CD4-positive, alpha-beta T cell treated with Interleukin-17A for 4 hours (primary cell): ENCODE data around the gene DAB1.

Experiments
- DNase-seq: peaks from one replicate; pipeline ENCODE4 v3.0.0-alpha.2; 2020; ENCODE audit warnings: mixed read lengths

The DAB1 gene

DNA sequence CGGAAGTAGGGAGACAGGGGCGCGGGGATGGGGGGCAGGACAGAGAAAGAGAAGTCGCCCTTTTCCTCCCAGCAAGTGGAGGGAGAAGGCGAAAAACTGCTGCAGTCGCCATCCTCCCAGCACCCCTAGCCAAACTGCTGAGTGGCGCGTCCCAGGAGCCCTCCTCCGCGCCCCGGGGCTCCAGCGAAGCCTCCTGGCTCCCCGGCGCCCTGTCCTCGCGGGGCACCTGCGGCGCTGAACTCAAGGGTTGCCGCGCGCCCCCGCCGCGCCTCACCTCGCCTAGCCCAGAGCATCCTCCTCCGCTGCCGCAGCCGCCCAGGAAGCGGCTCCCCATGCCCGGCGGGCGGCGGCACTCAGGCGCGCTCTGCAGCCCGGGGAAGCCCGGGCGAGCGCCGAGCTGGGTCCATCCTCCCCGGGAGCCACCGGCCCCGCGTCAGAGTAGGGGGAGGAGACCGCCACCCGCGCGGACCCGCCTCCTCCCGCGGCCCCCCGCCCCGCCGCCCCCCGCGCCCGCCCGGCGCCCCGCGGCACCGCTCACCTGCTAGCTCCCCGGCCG, at the start of gene DAB1:
Gene DAB1, minus strand, starts transcription at position 405 of the 556 bp plus-strand sequence. CDS start 133,030 bp downstream, outside the sequence.
- no peak for DNase-seq

DNA sequence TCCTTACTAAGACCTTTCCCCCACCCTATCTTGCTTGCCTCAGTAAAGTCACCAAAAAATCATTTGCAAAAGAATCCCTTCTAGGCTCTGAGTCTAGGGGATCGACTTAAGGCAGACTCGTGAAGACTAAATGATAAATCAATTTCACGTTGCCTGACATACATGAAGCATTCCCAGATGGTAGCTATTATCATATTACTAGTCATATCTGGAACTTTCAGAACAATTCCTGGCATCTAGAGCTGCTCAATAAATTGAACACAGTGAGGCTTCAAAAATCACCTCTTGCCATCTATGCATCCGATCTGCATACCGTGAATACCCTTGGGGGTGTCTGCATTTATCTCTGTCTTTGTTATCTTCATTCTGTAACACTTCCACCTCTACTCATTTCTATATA, 49.6 kb upstream of the DAB1 start:
- DNase-seq = no peak

DNA sequence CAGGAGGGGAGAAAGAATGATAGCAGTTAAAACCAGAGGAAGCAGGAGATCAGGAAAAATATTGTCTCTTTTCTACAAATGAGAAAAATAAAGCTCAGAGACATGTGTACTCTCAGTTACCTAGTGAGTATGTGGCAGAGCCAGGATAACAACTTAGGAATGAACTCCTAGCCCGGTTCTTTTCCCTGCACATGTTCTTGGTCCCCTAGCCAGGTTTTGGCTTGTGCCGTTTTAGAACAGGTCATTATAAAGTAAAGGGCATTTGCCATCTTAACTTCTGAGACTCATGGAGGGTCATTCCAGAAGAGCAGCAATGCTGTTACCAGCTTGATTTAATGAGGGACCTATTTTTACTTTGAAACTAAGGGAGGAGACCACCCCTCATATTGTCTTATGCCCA, 48.1 kb upstream of the DAB1 start:
- DNase-seq = no peak

DNA sequence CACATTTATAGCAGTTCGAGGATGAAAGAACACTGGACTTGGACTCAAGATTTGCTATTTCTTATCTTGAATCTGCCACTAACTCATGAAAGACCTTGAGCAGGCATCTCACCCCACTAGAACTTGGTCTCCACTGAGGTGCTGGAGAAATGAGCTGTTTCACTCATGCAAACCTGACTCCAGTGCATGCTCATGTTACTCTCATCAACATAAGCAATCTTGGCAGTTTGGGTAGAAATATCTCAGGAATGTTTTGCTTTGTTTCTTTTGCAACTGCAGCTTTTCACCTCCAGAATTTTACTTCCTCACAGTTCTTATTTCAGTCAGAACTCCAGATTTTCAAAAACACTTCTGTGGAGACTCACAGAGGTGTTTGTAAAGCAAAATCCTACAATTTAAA, 46.2 kb upstream of the DAB1 start:
- DNase-seq = no peak

DNA sequence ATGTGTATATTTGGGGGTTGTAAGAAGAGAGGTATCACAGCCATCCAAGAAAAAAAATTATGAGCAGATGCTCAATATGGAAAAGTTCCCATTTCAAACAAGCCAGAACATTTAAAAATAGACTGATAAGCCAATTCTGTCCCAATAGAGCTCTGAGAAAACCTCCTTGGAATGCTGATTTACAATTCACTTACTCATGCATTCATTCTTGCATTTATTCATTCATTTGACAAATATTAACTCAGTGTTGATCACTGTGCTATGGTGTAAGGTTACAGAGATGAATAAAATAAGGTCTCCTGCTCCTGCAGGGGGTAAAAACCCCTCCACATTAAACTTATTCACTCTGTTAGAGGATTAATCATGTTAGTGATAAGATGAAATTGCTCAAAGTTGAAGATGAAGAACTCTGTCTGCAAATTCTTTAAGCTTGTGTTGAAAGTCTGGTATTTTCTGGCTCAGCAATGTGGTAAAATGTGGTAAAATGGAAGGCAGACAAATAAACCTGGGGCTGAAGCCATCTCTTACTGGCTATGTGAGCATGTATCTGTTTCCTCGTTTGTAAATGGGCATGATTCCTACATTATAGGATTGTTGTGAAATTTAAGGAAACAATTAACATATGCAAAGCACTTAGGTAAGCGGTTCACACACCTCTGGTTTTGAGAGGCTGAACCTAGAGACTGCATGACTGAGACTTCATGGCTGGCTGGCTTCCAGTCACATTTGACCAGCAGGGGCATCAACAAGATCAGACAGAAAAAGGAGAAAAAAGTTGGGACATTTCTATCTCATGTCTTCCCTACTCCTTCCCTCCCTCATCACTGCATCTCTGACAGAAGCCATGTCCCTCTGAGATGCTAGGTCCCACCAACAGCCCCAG, 45.0 kb upstream of the DAB1 start:
- DNase-seq = no peak

DNA sequence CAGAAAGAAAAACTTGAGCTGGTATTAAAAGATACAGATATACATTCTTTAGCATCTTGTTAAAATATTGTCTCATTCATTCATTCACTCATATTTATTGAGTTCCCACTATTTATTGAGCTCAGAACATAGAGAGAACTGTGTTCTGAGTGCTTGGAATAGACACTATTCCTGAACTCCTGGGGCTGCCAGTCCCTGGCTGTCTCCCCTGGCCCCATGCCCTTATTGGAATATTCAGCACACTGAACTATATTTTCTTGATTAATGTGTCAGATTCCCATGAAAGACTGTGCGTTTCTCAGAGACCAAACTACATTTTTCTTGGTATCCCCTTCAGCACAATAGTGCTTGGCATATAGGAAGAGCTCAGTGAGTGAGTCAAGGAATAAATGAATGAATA, 44.0 kb upstream of the DAB1 start:
- DNase-seq = no peak

DNA sequence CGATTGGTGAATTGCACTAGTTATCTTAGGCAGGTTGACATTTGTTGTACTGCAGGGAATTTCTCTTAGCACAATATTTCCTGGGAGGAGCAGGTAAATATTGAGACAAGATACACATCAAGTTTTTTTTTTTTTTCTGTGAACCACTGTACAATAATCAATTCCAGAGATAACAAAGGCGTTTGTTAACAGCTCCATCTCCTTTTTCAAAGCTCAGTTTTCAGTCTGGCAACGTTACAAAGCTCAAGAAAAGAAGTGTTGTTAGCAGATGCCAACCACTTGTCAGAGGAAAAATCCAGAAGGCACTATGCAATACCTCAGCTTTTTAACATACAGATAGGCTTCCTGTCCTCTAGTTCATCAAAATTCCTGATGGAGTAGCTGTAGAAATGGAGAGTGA, 40.9 kb upstream of the DAB1 start:
- DNase-seq = no peak

DNA sequence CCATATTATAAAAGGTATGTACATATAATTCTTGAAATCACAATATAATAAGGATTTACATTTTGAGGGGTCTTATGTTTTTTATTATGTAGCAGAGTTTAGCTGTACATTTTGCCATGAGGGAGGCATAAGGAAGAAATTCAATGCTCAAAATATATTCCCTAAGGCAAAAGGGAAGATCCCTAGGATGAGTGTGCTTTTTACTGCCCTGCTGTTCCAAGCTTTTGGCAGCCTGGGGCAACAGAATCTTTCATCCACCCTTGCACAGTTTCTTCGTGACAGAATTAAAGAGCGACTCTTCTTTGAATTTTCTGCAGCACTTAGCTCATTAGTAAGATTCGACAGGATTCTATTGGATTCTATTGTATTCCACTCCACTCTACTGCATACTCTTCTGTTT, 39.5 kb upstream of the DAB1 start:
- no peak for DNase-seq

DNA sequence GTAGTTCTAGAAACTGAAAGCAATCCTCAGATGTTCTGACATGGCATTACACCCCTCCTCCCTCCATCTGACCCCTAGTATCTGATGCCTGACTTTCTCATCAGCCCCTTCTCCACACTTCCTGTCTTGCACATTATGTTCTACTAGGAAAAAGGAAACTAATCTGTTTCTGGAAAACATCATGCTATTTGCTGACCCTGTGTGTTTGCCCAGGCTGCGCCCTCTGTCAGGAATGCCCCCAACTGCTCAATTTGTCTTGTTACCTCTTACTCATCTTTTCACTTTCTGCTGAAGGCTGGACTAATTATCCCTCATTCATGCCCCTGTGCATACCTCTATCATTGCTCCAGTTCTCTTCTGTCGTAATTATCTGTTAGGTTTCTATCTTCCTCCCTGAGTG, 37.5 kb upstream of the DAB1 start:
- DNase-seq = no peak

DNA sequence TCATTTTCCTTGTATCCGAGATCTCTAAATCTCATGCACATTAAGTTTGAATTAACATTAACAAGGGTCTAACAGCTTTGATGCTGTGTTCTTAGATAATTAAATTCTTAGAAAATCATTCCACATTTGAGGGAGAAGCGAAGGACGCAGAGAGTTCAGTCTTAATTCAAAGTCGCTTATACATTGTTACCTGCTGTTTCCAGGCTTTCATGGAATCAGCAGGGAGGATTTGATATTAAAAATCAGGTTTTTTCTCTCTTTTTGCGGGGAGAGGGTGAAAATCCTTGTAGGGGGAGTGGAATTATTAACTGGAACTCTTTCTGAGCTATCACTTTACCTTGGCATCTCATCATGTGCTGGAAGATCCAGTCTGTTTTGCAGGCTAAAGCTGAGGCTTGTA, 27.7 kb upstream of the DAB1 start:
- no peak for DNase-seq

DNA sequence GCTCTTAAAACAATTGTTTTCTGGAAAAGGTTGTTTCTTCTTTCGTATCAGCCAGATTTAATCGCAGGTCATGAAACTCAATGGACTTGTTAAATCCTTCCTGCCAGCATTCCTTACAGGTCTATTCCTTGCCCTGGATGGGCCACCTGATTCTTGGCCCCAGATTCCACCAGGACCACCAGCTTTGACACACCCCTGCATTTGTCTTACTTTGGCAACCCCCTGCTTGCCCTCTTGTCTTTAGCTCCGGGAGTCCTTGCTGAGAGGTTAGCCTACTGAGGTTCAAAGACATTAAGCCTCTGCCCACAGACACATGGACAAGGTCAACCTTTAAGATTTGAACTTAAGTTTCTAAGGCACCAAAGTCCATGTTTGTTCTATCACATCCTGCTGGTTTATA, 27.1 kb upstream of the DAB1 start:
- DNase-seq = no peak

DNA sequence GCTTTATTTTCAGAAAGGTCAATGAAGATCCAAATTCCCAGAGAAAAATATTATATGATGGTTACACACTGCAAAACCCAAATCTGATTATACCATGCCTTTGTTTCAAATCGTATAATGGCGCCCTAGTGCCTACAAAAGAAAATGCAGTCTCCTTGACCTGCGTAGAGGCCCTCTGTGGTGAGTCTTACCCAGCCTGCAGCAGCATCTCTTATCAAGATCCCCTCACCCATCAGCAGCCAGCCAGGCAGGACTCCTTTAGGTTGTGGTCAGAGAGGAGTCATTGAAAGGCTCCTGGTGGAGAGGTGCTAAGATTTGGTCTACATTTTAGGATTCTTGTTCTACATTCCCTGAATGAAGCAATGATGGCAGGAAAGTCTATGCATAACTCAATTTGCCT, 23.7 kb upstream of the DAB1 start:
- DNase-seq = no peak

DNA sequence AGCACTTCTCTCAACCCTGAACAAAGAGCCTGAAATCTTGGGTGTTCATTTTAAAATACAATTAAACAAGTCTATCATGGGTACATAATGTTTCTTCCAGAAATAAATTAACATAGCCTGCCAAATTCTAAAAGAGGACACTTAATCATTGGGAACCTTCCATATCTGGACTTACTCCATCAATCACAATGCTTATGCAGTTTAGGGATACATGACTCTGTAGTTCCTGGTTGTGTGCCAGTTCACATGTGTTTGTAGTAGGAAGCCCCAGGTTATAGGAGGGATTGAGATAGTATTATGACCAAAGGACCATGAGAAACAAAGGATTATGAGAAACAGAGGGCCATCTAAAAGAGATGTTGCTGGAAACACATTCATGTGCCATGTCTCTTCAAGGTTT, 19.1 kb upstream of the DAB1 start:
- DNase-seq = no peak

DNA sequence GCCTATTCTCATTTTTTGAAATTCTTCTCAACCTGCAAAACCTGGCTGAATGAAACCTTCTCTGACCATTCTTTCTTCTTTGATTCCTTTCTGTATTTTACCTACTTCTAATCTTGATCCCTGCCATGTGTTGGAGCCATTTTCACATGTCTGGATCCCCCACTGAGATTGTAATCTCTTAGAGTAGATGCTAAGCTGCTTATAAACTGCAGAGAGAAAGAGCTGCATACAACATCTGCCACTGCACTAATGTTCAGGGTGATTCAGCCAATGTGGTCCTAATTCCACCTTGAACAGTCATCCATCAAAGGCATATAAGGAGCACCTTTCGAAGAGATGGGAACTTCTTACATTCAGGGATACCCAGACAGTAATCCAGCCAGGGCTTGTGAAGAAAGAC, 16.2 kb upstream of the DAB1 start:
- DNase-seq = no peak

DNA sequence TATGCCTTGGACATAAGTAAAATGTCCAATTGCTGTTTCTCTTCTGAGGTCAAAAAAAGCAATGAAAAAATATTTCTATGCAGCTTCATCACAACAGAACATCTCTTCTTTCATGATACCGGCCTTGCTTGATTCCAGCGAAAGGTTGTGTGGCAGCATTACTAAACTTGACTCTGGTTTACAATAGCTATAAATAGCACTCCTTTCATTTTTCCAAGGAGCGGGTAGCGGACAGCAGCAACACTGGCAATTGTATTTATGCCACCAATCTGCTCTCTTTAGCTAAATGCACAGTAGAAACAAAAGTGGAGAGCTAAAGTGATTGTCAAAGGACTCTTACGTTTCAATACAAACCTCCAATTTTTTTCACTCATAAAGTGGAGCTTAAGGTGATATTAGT, 7.5 kb upstream of the DAB1 start:
- no peak for DNase-seq

DNA sequence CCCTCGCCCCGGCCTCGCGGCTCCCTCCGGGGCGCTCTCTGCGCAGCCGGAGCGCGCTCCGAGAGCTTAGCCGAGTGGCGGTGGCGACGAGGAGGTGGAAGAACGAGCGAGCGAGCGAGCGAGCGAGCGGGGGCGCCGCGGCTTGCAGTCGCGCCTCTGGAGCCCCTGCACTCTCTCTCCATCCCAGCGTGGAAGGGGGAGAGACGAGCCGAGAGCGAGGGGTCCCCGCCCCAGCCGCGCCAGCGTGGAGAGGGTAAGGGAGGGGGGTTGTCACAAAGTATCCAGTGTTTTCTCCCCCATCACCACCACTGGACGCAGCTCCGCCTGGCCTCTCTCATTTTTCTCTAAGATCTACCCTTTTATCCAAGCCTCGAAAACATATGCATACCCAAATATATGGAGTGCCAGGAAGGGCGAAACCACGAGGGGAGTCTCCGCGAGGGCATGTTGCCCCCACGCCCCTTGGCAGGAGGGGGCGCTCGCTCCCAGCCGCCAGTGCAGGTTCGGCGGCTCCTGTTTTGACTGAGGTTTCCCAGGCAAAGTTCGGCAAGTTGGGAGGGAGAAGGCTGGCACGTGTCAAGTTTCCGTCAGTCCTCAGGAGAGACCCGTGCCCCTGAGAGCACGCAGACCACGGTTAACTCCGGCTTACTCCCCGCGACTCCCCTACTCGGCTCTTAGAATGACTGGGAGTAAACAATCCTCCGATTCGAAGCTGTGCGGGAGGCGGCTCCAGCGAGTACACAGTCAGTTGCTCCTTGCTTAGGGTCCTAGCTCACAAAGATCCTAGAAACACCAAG, 569 bp upstream of the DAB1 start:
- DNase-seq = no peak

DNA sequence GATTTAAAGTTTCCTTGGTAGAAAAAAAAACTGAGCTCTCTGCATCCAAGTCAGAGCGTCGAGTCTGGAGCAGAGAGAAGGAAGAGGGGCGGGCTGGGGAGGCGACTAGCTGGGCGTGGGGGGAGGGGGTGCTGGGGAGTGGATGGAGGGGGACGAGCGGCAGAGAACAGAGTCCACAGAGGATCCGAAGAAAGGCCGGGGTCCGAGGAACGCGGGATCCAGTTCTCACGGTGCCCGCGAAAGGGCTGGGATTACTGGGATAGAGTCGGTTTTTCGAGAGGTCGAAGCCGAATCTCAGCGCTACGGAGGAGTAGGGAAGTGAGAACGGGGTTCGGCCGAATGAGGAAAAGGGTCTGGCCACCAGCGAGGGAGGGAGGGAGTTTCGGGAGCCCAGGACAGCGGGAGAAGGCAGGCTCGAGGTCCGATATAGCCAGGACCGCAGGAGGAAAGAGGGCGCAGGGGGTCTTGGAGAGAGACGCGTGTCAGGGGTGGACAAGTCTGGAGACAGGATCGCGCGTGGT, 665 bp downstream of the DAB1 start:
- no peak for DNase-seq

DNA sequence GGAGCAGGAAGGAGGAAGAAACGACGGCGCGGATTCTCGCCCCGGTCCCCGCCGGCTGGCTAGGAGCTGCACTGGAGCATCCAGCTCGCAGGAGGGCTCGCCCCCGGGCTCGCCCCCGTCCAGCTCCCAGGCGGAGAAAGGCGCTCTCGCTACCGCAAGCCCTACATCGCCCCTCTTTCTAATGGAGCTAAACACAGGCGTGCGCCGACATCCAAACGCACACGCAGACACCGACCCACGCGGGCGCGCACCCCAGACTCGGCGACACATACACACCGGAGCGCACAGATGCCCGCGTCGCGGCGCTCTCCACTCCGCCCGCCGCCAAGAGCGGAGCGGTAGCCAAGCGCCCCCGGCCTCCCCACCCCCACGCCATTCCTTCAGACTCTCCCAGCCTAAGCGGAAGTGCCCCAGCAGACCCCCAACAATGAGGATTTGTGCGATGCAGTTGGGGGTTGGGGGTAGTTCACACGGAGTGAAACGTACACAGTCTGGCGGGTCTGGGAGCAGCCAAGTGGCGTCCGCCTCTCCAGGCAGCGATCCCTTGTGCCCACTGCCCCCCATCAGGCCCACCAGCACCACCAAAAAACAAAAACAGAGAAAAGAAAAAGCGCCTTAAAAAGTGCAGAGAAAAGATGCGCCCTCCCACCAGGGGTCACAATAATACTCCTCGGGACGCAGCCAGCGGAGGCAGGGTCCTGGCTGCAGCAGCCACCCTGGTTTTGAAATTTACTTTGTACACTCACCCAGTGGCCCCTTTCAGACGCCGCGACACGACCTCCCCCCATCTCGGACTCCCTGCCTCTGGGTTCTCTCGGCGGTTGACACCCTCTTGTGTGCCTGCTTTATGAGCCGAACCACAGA, 1.4 kb downstream of the DAB1 start:
- no peak for DNase-seq

DNA sequence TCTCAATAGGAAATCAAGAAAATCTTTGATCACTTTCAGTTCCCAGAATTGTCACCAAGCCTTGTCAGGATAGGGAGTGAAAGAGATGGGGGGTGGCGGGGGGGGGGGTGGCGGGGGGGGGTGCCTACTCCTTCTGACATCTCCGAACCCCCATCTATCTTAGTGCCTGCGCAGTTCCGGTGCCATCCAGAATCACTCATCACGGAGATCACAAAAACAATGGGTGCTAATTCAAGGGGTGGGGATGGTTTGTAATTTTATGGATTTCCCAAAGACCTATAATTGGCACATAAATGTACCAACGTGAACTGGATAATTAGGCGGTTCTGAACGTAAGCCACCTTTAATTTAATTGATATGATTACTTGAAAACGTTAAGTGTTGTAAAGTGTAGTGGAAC, 2.1 kb downstream of the DAB1 start:
- no peak for DNase-seq

DNA sequence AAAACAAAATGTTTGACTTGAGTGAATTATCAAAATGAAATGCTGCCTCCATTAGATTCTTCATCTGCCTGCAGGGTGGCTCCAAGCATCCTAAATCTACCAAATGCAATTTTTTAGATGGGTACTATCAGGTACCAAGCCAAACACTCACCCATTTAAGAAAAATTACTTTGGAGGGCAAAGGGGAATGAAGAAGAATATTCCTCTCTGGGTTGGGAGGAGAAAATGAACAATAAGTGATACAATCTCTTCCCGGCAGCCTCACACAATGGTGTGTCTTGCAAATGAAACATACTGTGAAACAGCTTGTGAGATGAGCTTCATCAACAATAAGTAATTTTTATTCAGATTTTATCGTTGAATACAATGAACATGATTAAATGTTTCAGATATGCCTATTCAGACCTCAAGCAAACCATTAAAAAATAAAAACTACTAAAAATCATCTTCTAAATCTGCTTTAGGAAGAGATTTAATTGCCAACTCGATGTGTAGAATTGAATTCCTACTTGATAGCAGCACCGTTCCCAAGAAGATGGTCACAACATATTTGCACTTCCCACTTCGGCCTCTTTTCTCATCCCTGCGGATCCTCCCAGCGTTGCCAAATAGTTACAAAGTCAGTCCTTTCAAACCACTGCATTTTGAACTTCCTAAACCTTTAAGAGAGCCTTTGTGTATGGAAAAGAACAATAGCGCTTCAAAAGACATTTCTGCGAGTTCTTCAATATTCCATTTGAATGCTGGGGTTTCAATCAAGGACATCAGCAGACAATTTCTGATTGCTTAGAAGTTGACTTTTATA, 2.7 kb downstream of the DAB1 start:
- no peak for DNase-seq

DNA sequence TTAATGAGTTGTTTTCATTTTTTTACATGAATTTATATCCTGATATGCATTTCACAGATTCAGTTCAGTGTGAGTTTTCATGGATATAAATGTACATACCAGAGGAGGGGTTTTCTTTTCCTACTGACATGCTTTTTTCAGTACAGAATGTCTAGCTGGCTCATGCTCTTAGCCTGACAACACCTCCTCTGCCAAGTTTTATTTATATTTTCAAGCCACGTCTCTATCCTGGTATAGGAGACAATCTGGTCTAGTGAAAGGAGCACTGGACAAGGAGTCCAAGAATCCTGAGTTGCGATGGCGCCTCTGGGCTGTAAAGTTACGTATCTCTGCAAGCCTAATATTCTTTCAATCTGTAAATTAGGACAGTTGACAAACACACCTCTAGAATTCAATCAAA, 4.9 kb downstream of the DAB1 start:
- DNase-seq = no peak

DNA sequence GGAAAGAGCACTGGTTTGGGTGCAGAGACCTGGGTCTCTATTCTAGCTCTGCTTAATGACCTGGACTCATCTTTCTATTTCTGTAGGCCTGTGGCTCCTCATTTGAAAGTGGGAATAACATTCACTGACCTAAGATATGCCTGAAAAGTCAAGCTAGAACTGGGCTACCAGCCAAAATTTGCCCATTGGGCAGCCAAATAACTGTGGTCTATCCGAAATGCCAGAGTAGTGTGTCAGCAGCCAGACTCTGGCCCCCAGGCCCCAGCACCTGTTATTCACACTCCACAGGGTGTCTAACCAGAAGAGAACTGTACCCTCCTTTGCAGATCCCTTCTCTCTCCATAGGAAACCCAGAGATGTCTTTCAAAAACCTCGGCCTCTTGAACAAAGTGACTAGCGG, 12.6 kb downstream of the DAB1 start:
- no peak for DNase-seq
